Subcutaneous adipose tissue (tissue), 4 donors: ENCODE measurements around the gene RAB10. TPM values are rescaled to one million over a fixed set of nuclear protein-coding genes. Genes with fewer than 3 reads are reported as not detected.

Experiments used
- total RNA-seq, 4 donors: library from RNA; depleted of rRNA; stranded (reverse); fragments of >200 nt; gene quantifications; one replicate each; pipeline ENCODE4 v1.1.0, GENCODE V29; 2016
- TF ChIP-seq, protein P1 (sequence below): fragments of 450-650 bp; IDR thresholded peaks from one replicate; pipeline ENCODE4 v1.5.1; 2016; ENCODE audit warnings: low read depth, mild to moderate bottlenecking, control low read depth, antibody characterized with exemption, moderate library complexity

Gene RAB10
- total RNA-seq, 4 donors from 2014 or later, result 73.5 to 108 (median 81.9) TPM

DNA sequence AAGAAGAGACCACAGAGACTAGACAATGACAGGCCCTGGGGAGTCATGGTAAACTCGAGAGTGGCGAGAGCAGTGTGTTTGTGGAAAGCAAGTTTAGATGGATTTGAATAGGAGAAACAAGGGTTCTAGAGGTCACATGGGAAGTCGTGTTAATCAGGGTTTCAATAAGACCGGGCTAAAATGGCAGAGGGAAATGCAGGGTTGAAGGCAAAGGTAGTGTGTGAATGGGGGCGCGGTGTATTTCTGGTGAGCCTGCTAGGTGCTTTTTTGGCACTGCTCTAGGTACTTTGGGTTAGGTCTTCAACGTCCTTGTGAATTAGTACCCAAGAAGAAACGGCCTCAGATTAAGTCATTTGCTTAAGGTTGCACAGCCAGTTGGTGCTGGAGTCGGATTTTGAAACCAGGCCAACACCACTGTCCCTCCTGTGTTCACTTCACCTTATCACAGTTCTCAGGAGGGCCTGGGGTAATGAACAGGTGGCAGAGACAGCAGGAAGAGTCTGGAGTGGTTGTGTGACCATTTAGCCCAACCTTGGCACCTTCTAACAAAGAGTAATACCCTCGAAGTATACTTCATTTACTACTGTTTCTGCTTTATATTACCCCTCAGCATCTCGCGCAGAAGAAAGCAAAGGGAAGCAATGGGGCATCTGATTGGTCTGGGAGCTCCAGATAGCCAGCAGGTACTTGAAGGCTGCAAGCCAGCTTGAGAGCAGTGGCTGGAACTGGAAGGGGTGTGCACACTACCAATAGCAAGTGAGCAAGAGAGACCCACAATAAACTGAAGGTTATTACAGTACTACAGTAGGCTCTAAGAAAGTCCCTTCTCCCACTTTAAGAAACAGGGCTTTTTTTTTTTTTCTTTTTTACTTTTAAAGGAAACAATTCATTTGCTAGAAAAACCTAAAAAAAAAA, 105.6 kb downstream of the RAB10 start:
- TF ChIP-seq, protein P1, sequence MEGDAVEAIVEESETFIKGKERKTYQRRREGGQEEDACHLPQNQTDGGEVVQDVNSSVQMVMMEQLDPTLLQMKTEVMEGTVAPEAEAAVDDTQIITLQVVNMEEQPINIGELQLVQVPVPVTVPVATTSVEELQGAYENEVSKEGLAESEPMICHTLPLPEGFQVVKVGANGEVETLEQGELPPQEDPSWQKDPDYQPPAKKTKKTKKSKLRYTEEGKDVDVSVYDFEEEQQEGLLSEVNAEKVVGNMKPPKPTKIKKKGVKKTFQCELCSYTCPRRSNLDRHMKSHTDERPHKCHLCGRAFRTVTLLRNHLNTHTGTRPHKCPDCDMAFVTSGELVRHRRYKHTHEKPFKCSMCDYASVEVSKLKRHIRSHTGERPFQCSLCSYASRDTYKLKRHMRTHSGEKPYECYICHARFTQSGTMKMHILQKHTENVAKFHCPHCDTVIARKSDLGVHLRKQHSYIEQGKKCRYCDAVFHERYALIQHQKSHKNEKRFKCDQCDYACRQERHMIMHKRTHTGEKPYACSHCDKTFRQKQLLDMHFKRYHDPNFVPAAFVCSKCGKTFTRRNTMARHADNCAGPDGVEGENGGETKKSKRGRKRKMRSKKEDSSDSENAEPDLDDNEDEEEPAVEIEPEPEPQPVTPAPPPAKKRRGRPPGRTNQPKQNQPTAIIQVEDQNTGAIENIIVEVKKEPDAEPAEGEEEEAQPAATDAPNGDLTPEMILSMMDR, result no peak

DNA sequence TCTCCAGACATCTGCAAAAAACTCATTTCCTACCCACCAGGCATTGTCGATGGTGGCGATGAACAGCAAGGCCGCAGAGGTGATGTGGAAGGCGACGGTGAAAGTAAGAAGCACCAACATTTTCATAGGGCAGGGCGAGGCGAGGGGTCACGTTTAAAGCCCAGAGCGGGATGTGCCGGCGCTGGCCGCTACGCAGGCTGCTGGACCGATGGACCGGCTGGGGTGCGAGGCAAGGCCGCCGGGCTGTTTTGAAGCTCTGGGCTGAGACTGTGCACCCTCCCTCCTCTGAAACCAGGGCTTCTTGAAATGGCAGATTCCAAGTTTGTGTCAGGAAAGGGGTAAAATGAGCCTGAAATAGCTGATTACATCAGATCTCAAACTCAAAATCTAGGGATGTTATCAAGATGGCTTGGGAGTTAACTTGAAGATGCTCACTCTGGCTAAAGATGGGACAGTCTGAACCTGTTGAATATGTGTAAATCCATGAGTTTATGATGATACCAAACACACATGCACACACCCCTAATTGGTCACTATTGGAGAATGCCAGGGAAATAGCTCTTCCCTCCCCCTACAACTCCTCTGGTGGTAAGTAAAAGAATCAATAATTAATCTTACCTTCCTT, 107.4 kb downstream of the RAB10 start:
- TF ChIP-seq, protein P1, result no peak

DNA sequence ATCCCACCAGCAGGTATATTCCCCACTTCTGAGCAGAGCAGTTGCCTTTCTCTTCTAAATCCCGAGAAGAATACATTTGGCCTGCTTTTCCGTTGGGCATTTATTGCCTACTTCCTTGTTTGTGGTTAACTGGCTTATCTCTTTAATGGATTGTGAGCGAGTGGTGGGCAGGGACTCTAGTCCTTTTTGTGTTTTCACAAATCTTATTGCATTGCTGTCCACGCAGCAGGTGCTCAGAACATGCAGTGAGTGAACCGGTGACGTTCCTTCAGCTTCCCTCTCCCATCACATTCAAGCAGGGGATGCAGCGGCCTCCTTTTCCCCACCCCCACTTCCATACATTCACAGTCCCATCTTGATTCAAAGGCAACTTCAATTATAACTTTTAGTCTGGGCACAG, 110.1 kb downstream of the RAB10 start:
- TF ChIP-seq, protein P1, result no peak

DNA sequence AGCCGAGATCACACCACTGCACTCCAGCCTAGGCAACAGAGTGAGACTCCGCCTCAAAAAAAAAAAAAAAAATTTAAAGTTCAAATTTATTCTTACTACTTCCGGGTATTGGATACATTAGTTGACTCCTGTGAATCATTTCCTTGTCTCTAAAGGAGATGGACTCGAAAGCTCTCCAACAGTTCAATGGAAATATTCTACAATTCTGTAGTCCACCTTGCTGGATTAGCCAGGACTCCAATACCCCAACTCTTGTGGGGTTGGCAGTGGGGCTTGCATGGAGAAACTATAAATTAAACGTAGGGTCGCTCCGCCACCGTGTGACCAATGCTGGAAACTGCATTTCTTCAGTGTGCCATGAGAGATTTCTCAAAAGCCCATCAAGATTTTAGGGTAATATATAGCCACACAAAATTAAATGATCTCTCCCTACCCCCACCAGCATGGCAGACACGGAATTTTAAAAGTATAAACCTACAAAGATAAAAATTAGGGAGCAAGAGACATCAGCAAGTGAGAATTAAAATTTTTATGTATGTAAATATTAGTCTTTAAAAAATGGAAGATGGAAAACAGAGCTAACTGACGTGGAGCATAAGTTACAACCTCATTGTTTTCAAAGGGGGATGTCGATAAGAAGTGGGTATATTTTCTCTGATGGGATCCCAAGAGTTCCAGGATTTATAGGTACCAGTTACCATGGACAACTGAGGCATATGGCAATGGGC, 111.2 kb downstream of the RAB10 start:
- TF ChIP-seq, protein P1, result no peak

DNA sequence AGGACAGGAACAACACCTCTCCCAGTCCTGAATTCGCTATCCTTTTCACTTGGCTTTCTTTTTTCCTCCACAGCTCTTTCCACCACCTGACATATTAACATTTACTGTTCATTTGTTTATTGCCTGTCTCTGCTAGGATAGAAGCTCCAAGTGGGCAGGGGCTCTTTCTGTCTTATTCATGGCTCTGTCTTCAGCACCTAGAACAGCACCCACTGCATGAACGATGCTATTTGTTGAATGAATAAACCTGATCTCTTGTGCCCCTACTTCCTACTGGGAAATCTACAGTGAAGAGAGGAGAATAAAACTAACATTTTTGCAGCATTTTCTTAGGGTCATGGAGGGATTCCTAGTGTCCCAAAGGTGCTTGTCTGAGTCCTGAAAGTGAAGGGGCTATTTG, 114.6 kb downstream of the RAB10 start:
- TF ChIP-seq, protein P1, result no peak

DNA sequence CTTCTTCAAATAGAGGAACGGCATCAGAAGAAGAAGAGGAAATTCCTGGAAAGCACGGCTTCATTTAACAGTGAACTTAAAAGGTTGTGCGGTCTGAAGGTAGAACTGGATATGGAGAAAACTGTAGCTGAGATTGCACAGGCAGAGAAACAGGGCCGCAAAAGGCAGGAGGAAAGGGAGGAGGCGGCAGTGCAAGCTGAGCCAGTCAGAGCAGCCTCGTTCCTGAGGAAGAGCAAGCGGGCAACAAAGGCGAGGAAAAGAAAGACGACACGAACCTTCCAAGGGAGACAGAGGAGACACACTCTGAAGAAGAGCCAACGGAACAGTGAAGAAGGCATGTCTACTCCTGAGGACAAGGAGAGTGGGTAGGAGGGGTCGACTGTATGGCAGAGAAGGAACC, 116.4 kb downstream of the RAB10 start:
- TF ChIP-seq, protein P1, result no peak

DNA sequence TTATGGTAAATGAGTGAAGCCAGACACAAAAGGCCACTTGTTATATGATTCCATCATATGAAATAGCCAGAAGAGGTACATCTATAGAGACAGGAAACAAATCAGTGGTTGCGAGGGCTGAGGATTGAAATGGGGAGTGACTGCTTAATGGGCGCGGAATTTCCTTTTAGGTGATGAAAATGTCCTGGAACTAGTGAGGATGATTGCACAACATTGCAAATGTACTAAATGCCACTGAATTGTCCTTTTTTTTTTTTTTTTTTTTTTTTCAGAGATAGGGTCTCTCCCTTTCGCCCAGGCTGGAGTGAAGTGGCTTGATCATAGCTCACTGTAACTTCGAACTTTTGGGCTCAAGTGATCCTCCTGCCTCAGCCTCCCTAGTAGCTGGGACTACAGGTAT, 123.7 kb downstream of the RAB10 start:
- TF ChIP-seq, protein P1, result no peak
